ENCODE data around the gene DENND1B. TPM values are rescaled to one million over a fixed set of nuclear protein-coding genes. Genes with fewer than 3 reads are reported as not detected.

DENND1B gene
- total RNA-seq, 2 donors from 2014 or later: 6.9 to 26.2 TPM

- H3K4me1 ChIP-seq: no peaks in the 10 kb centered on the region
Observed at GRCh38 chr1:197470330-197470729, 304.9 kb downstream of the DENND1B start.

GRCh38 chr1:197469620-197470210 lies 305.6 kb downstream of the DENND1B start:
- H3K36me3 ChIP-seq (replicated peaks in 1 of 2; ENCODE audit: insufficient read depth in 1 of 2, low read depth in 2 of 2): no peaks in the 10 kb centered on the region
- intact Hi-C loops (cut with DNase I): no loop called here
- H3K27me3 ChIP-seq: no peaks in the 10 kb centered on the region
- no peak overlapping the region for H3K27ac ChIP-seq
- ATAC-seq (no peak), DNase-seq (no peak)
- no peak for TF ChIP-seq POLR2A (IDR thresholded peaks at IDR 0.05)
- TF ChIP-seq, protein P1, sequence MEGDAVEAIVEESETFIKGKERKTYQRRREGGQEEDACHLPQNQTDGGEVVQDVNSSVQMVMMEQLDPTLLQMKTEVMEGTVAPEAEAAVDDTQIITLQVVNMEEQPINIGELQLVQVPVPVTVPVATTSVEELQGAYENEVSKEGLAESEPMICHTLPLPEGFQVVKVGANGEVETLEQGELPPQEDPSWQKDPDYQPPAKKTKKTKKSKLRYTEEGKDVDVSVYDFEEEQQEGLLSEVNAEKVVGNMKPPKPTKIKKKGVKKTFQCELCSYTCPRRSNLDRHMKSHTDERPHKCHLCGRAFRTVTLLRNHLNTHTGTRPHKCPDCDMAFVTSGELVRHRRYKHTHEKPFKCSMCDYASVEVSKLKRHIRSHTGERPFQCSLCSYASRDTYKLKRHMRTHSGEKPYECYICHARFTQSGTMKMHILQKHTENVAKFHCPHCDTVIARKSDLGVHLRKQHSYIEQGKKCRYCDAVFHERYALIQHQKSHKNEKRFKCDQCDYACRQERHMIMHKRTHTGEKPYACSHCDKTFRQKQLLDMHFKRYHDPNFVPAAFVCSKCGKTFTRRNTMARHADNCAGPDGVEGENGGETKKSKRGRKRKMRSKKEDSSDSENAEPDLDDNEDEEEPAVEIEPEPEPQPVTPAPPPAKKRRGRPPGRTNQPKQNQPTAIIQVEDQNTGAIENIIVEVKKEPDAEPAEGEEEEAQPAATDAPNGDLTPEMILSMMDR (IDR thresholded peaks at IDR 0.05): no peak
- H3K4me1 ChIP-seq: no peaks in the 10 kb centered on the region
- no peaks in the 10 kb centered on the region for H3K9me3 ChIP-seq
- 55 to 64% methylated on average over 7 of the region's 7 CpGs for WGBS, 2 donors
- H3K4me3 ChIP-seq: no peak overlapping the region

More at GRCh38 chr1:197470330-197470729, 304.9 kb downstream of the DENND1B start:
- H3K27me3 ChIP-seq: no peaks in the 10 kb centered on the region
- H3K27ac ChIP-seq: no peak overlapping the region
- WGBS, 2 donors: 52 to 70% methylated on average over 1 of the region's 1 CpG
- no peak for TF ChIP-seq POLR2A (IDR thresholded peaks at IDR 0.05)
- TF ChIP-seq, protein P1 (IDR thresholded peaks at IDR 0.05): no peak
- no peaks in the 10 kb centered on the region for H3K9me3 ChIP-seq
- H3K4me3 ChIP-seq: no peak overlapping the region
- no peak for ATAC-seq
- no peak for DNase-seq
- intact Hi-C loops (cut with DNase I): no loop called here
- no peaks in the 10 kb centered on the region for H3K36me3 ChIP-seq (replicated peaks in 1 of 2; ENCODE audit: insufficient read depth in 1 of 2, low read depth in 2 of 2)

DNA sequence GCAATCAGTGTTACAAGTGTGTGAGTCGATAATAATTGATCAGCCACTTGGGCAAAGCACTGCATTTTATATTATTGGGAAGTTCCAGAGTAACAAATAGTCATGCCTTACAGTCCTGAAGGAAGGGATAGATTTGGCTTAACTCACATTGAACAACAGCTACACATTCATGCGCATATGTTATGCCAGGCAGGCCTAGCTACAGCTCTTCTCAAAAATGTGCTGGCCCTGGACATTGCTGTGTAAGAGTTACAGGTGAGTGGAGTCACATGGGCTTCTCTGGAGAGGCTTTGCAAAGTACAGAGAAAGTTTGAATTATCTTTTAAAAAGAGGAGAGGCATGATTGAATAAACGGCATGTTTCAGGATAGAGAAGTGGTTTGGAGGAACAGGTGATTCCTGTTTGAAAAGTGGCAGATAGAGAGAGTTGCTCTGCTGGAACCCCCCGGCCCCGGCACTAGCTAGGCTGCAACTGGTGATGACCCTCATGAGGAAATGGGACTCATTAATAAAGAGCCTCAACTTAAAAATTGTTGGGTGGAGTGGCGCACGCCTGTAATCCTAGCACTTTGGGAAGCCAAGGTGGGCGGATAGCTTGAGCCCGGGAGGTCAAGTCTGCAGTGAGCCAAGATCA lies 306.6 kb downstream of the DENND1B start:
- intact Hi-C loops (cut with DNase I): no loop called here
- no peaks in the 10 kb centered on the region for H3K36me3 ChIP-seq (replicated peaks in 1 of 2; ENCODE audit: insufficient read depth in 1 of 2, low read depth in 2 of 2)
- no peaks in the 10 kb centered on the region for H3K9me3 ChIP-seq
- TF ChIP-seq POLR2A (IDR thresholded peaks at IDR 0.05): no peak
- TF ChIP-seq, protein P1 (IDR thresholded peaks at IDR 0.05): no peak
- H3K27ac ChIP-seq: no peak overlapping the region
- no peak for DNase-seq
- peaks cover 8% of the 10 kb centered on the region for H3K4me1 ChIP-seq
- no peak overlapping the region for H3K4me3 ChIP-seq
- WGBS, 2 donors: 85 to 86% methylated on average over 9 of the region's 9 CpGs
- ATAC-seq: no peak
- no peaks in the 10 kb centered on the region for H3K27me3 ChIP-seq

DNA sequence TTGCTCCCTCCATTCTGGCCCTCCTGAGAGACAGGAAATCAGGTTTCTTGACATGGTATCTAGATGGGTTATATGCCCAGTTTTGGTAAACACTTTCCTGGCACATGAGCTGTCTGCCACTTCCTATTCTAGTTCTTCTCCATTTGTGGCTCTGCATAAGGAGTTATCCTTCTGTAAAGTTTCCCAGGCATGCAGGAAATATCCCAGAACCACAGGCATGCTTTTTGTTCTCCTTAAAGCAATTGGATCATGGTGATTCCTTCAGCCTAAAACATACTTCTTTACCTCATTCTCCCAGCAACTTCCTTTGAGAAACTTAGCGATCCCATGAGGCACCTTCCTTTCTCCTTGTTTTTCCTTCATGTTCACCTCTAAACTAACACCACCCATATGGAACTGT lies 307.4 kb downstream of the DENND1B start:
- Histone ChIP-seq H3K27me3 (no peaks in the 10 kb centered on the region), H3K9me3 (no peaks in the 10 kb centered on the region), H3K36me3 (replicated peaks in 1 of 2; ENCODE audit: insufficient read depth in 1 of 2, low read depth in 2 of 2) (no peaks in the 10 kb centered on the region), H3K4me3 (no peak overlapping the region), H3K27ac (no peak overlapping the region), H3K4me1 (peaks cover 16% of the 10 kb centered on the region)
- no peak for DNase-seq
- WGBS, 2 donors: 92 to 96% methylated on average over 1 of the region's 1 CpG
- ATAC-seq: no peak
- intact Hi-C loops (cut with DNase I): no loop called here
- TF ChIP-seq, protein P1 (IDR thresholded peaks at IDR 0.05): no peak
- TF ChIP-seq POLR2A (IDR thresholded peaks at IDR 0.05): no peak

DNA sequence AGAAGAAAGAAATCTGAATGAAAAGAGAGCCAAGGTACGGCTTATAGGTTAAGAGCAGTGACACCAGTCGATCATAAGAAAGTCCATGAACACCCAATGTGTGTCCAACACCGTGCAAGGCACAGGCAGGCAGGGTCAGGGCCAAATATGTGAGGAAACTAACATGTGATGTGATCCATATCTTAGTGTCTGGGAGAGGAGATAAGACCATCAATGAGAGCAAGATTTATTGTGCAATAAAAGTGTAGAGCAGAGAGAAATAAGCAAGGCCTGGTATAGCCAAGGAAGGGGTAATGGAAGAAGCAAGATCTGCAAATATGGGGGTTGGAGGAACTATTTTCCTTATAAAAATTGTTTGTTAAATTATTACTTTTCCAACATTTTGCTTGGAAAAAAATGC lies 308.5 kb downstream of the DENND1B start:
- peaks cover 17% of the 10 kb centered on the region for H3K4me1 ChIP-seq
- H3K4me3 ChIP-seq: no peak overlapping the region
- intact Hi-C loops (cut with DNase I): no loop called here

More for the DNA sequence above, 308.5 kb downstream of the DENND1B start:
- 81 to 83% methylated on average over 3 of the region's 3 CpGs for WGBS, 2 donors
- Histone ChIP-seq H3K9me3 (no peaks in the 10 kb centered on the region), H3K27me3 (no peaks in the 10 kb centered on the region), H3K27ac (no peak overlapping the region), H3K36me3 (replicated peaks in 1 of 2; ENCODE audit: insufficient read depth in 1 of 2, low read depth in 2 of 2) (no peaks in the 10 kb centered on the region)
- DNase-seq: no peak
- ATAC-seq: no peak
- TF ChIP-seq, protein P1 (IDR thresholded peaks at IDR 0.05): no peak
- no peak for TF ChIP-seq POLR2A (IDR thresholded peaks at IDR 0.05)
